Lower leg skin (tissue), 3 donors: ENCODE results near the gene NCAPD3.

Source experiments
- POLR2A ChIP-seq, 2 donors: fragments of 450-650 bp; IDR thresholded peaks; one replicate each; pipeline ENCODE4 v1.6.1; 2016 to 2017; ENCODE audit warnings: antibody characterized with exemption in 2 of 2, mild to moderate bottlenecking in 1 of 2, moderate library complexity in 1 of 2
- TF ChIP-seq, protein P1 (sequence below), 3 donors: fragments of 450-650 bp; IDR thresholded peaks; one replicate each; pipeline ENCODE4 v1.5.1; 2016; ENCODE audit warnings: antibody characterized with exemption in 3 of 3, mild to moderate bottlenecking in 3 of 3, moderate library complexity in 2 of 3

- TF ChIP-seq, protein P1, sequence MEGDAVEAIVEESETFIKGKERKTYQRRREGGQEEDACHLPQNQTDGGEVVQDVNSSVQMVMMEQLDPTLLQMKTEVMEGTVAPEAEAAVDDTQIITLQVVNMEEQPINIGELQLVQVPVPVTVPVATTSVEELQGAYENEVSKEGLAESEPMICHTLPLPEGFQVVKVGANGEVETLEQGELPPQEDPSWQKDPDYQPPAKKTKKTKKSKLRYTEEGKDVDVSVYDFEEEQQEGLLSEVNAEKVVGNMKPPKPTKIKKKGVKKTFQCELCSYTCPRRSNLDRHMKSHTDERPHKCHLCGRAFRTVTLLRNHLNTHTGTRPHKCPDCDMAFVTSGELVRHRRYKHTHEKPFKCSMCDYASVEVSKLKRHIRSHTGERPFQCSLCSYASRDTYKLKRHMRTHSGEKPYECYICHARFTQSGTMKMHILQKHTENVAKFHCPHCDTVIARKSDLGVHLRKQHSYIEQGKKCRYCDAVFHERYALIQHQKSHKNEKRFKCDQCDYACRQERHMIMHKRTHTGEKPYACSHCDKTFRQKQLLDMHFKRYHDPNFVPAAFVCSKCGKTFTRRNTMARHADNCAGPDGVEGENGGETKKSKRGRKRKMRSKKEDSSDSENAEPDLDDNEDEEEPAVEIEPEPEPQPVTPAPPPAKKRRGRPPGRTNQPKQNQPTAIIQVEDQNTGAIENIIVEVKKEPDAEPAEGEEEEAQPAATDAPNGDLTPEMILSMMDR (IDR thresholded peaks at IDR 0.05), result no peak
- no peak for TF ChIP-seq POLR2A (IDR thresholded peaks at IDR 0.05)
Observed at GRCh38 chr11:134230339-134230738, 6.6 kb upstream of the NCAPD3 start.
